Endometrial microvascular endothelial cells (primary cell): ENCODE data around the gene CTNNA1. TPM values are rescaled to one million over a fixed set of nuclear protein-coding genes. Genes with fewer than 3 reads are reported as not detected.
"Not testable (repeated sequence)": the region's sequence is repeated elsewhere in the genome, so short reads cannot be mapped to it uniquely, and the experiment has no call there.

Experiments used
- in situ Hi-C: cut with HindIII; loops from 2 replicates; pipeline ENCODE4 v1.10.0; 2017; ENCODE audit warnings: low sequenced_read_pairs, low pct_unique_long_range_greater_than_20kb; ENCODE audit errors: inconsistent ontology term
- total RNA-seq: library from RNA; depleted of rRNA; stranded (reverse); fragments of >200 nt; gene quantifications from one replicate; pipeline ENCODE4 v1.2.3, GENCODE V29; 2015; ENCODE audit errors: inconsistent ontology term

Gene CTNNA1
- 386 TPM for total RNA-seq

- in situ Hi-C loops = no loop called here
Observed at GRCh38 chr5:138752951-138753793, at the start of gene CTNNA1. Gene CTNNA1, plus strand, starts transcription at chr5:138753425. Its CDS starts 28,500 bp downstream, at chr5:138781925.

GRCh38 chr5:138703777-138704176, 49.4 kb upstream of the CTNNA1 start:
- in situ Hi-C loops = not testable (repeated sequence)

- in situ Hi-C loops = no loop called here
Observed at GRCh38 chr5:138705007-138705406, 48.2 kb upstream of the CTNNA1 start.

- in situ Hi-C loops = no loop called here
Observed at GRCh38 chr5:138705567-138705966, 47.7 kb upstream of the CTNNA1 start.

GRCh38 chr5:138706655-138707480, 46.4 kb upstream of the CTNNA1 start:
- in situ Hi-C loops = no loop called here

- in situ Hi-C loops = no loop called here
Observed at GRCh38 chr5:138708791-138709190, 44.4 kb upstream of the CTNNA1 start.

- in situ Hi-C loops = no loop called here
Observed at GRCh38 chr5:138709202-138709601, 44.0 kb upstream of the CTNNA1 start.

GRCh38 chr5:138711087-138711486, 42.1 kb upstream of the CTNNA1 start:
- in situ Hi-C loops = no loop called here

GRCh38 chr5:138711811-138712210, 41.4 kb upstream of the CTNNA1 start:
- in situ Hi-C loops = no loop called here

GRCh38 chr5:138712324-138712723, 40.9 kb upstream of the CTNNA1 start:
- in situ Hi-C loops = no loop called here

GRCh38 chr5:138712791-138713190, 40.4 kb upstream of the CTNNA1 start:
- in situ Hi-C loops = no loop called here

GRCh38 chr5:138713247-138713646, 40.0 kb upstream of the CTNNA1 start:
- in situ Hi-C loops = no loop called here

- in situ Hi-C loops = no loop called here
Observed at GRCh38 chr5:138714694-138715093, 38.5 kb upstream of the CTNNA1 start.

- in situ Hi-C loops = not testable (repeated sequence)
Observed at GRCh38 chr5:138715931-138716432, 37.2 kb upstream of the CTNNA1 start.

- in situ Hi-C loops = no loop called here
Observed at GRCh38 chr5:138716456-138716924, 36.7 kb upstream of the CTNNA1 start.

GRCh38 chr5:138717399-138717798, 35.8 kb upstream of the CTNNA1 start:
- in situ Hi-C loops = no loop called here

GRCh38 chr5:138719811-138720210, 33.4 kb upstream of the CTNNA1 start:
- in situ Hi-C loops = no loop called here

GRCh38 chr5:138720840-138721239, 32.4 kb upstream of the CTNNA1 start:
- in situ Hi-C loops = no loop called here

- in situ Hi-C loops = no loop called here
Observed at GRCh38 chr5:138721979-138722378, 31.2 kb upstream of the CTNNA1 start.
